ENCODE results near the gene RPS21. TPM values are rescaled to one million over a fixed set of nuclear protein-coding genes. Genes with fewer than 3 reads are reported as not detected.

The RPS21 gene
- total and polyA plus RNA-seq, 10 of the 15 experiments (the other 5 are each of a cell fraction or from before 2014, with no cell fraction given): 1,474 to 4,987 (median 2,439) TPM

DNA sequence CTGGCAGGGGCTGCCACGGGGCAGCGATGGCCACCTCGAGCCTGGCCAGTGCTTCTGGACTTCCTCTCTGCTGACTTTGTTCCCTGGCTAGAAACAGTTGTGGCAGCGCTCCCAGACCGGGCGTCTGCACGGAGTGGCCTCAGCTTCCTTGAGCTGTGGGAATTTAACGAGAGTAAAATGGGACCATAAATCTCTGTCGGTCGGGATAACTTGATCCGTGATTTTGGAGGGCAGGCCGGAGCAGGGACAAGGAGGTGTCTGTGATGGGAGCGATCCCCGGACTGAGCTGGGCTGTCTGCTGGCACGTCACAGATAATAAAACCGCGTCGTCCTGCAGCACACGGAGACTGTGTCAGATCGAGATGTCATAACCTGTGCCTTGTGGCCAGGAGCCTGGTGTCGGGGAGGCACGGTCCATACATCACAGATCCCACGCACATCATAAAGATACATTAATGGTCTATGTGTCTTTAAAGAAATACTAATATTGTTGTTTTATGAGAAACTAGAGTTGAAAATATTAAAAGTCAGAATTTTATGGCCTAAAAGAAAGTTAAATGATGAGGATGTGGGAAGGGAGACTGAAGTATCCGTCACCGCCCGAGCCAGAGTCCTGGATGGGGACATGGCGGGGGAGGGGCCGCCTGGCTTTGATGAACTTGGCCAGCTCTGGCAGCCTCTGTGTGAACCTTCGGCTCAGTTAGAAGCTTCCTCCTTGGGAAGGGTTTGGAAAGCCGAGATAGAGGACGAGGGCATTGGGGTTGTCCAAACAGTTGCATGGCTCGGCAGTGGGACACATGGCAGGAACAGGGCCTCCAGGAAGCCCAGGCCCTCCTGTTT lies 47.0 kb downstream of the RPS21 start (continued):
- TF ChIP-seq ZNF384 (IDR thresholded peaks at IDR 0.05; ENCODE audit: borderline replicate concordance, low read depth, low read length) (no peak), ZNF24 (IDR thresholded peaks at IDR 0.05) (no peak), NR2F1 (conservative IDR thresholded peaks at IDR 0.05) (no peak)

GRCh38 chr20:62436692-62437091 lies 49.8 kb downstream of the RPS21 start:
- ChIA-PET SMC1A (ENCODE audit: uncharacterized antibody, unreplicated experiment) (no interaction called here), RAD21 (ENCODE audit: unreplicated experiment) (no interaction called here), CTCF (no interaction called here), POLR2A (no interaction called here)
- FAIRE-seq (no peak), DNase-seq (ENCODE audit: low read depth, low spot score) (no peak), ATAC-seq (no peak)
- Histone ChIP-seq H4K20me1 (ENCODE audit: control insufficient read depth, insufficient read depth) (no peaks in the 10 kb centered on the region), H3K4me1 (ENCODE audit: control insufficient read depth, insufficient read depth, low read length) (no peaks in the 10 kb centered on the region), H3K4me2 (ENCODE audit: control insufficient read depth, insufficient read depth) (no peak overlapping the region), H3K27me3 (replicated peaks in 1 of 2; ENCODE audit: control insufficient read depth in 2 of 2, insufficient read depth in 2 of 2, low read length in 1 of 2) (peaks cover 0 to 10% of the 10 kb centered on the region in 2 experiments; a peak in 3 of 4 replicates), H3K9ac (ENCODE audit: control insufficient read depth, insufficient read depth, low read length) (no peak overlapping the region), H3K27ac (ENCODE audit: control insufficient read depth, insufficient read depth) (no peak overlapping the region), H3K36me3 (ENCODE audit: control insufficient read depth in 2 of 2, insufficient read depth in 2 of 2, low read length in 1 of 2) (no peaks in the 10 kb centered on the region), H2AFZ (ENCODE audit: control insufficient read depth, low read depth, low read length) (no peak overlapping the region), H3K4me3 (no peak overlapping the region), H3K9me3 (replicated peaks; ENCODE audit: control insufficient read depth, insufficient read depth, low read length) (no peaks in the 10 kb centered on the region), H3K79me2 (ENCODE audit: control insufficient read depth, insufficient read depth, low read length) (no peaks in the 10 kb centered on the region)
- 18% methylated on average over 3 of the region's 3 CpGs for WGBS (ENCODE audit: insufficient coverage, insufficient replicate concordance, low lambda C conversion rate, missing lambda C conversion rate)
- TF ChIP-seq ATF2 (IDR thresholded peaks at IDR 0.05; ENCODE audit: low read length): no peak
- no peak for TF ChIP-seq SKIL (IDR thresholded peaks at IDR 0.05; ENCODE audit: low read depth, poor library complexity, severe bottlenecking)
- no peak for TF ChIP-seq TCF3 (IDR thresholded peaks at IDR 0.05; ENCODE audit: borderline replicate concordance, insufficient read depth, low read depth, low read length)
- no peak for TF ChIP-seq SMAD1 (IDR thresholded peaks at IDR 0.05; ENCODE audit: low read depth, partially characterized antibody)
- TF ChIP-seq STAT3 (IDR thresholded peaks at IDR 0.05; ENCODE audit: low read depth, low read length): no peak
- BruUV-seq (replicated peaks): no TSS peak
- intact Hi-C loops (cut with micrococcal nuclease; ENCODE audit: unreplicated experiment): no loop called here
- in situ Hi-C loops (cut with MboI): no loop called here
